GM21360 (cell line): Measurements from ENCODE around the gene ANOS1.
A peak's percentile ranks its signal among the peaks of the same experiment; 100 is the strongest.
"Not testable (repeated sequence)": the region's sequence is repeated elsewhere in the genome, so short reads cannot be mapped to it uniquely, and the experiment has no call there.

ENCODE experiments used
- ATAC-seq: cut with Tn5 transposase; IDR thresholded peaks from one replicate; pipeline ENCODE4 v1.9.1; 2021; ENCODE audit warnings: mild to moderate bottlenecking, moderate library complexity; ENCODE audit not compliant: unreplicated experiment

Gene ANOS1, protein sequence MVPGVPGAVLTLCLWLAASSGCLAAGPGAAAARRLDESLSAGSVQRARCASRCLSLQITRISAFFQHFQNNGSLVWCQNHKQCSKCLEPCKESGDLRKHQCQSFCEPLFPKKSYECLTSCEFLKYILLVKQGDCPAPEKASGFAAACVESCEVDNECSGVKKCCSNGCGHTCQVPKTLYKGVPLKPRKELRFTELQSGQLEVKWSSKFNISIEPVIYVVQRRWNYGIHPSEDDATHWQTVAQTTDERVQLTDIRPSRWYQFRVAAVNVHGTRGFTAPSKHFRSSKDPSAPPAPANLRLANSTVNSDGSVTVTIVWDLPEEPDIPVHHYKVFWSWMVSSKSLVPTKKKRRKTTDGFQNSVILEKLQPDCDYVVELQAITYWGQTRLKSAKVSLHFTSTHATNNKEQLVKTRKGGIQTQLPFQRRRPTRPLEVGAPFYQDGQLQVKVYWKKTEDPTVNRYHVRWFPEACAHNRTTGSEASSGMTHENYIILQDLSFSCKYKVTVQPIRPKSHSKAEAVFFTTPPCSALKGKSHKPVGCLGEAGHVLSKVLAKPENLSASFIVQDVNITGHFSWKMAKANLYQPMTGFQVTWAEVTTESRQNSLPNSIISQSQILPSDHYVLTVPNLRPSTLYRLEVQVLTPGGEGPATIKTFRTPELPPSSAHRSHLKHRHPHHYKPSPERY

DNA sequence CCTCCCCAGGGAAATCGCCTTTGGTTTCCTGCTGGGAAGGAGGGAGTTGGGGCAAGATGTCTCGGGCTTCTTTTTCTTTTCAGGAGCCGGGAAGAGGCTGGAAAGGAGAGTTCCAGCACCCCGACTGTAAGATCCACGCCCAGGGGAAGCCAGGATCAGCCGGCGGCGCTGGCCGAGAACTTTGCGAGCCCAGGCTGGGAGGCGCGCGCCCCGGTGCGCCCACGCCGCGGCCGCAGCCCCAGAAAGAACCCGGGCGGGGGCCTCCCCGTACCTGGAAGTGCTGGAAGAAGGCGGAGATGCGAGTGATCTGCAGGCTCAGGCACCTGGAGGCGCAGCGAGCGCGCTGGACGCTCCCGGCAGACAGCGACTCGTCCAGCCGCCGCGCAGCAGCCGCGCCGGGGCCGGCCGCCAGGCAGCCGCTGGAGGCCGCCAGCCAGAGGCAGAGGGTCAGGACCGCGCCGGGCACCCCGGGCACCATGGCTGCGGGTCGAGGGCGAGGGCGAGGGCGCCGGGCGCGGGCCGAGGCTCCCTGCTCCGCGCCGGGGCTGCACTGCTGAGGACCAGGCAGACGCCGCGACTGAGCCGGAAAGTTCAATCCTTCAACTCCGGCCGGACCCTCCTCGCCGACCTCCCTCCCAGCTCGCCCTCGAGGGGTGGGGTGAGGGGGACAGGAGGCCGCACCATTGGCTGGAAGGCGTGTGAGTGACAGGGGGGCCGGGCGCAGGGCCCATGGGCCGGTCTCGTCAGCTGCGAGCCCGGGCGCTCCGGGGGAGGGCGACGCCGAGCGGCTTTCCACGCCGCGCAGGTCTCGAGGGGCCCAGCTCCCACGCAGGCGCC is at the start of gene ANOS1:
TSS of gene ANOS1 (minus strand) at position 579 of the 837 bp plus-strand sequence. CDS start at position 478, 101 bp downstream.
- ATAC-seq, result no peak

DNA sequence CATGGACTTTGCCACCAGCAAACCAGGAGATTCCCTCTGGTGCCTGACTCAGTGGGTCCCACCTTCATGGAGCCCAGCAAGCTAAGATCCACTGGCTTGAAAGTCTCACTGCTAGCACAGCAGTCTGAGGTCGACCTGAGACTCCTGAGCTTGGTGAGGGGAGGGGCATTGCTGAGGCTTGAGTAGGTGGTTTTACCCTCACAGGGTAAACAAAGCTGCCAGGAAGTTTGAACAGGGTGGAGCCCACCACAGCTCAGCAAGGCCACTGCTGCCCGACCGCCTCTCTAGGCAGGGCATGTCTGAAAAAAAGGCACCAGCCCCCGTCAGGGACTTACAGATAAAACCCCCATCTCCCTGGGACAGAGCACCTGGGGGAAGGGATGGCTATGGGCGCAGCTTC is 41.2 kb upstream of the ANOS1 start:
- no peak for ATAC-seq

DNA sequence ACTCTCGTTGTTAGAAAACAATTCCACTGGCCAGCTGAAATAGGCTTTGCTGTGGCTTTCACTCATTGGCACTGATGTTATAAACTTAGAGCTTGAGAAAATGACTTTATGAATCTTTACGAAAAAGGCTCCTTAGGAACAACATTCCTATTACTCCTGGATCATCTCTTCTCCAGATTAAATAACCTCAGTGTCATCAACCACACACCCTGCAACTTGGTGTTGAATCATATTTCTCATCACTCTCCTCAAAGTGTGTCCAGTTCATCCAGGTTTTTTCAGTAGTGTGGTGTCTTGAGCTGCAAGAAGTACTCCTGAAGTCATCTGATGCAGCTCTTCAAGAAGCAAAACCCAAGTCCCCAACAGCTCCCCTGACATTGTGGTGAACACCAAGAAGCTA is 28.1 kb upstream of the ANOS1 start:
- no peak for ATAC-seq

DNA sequence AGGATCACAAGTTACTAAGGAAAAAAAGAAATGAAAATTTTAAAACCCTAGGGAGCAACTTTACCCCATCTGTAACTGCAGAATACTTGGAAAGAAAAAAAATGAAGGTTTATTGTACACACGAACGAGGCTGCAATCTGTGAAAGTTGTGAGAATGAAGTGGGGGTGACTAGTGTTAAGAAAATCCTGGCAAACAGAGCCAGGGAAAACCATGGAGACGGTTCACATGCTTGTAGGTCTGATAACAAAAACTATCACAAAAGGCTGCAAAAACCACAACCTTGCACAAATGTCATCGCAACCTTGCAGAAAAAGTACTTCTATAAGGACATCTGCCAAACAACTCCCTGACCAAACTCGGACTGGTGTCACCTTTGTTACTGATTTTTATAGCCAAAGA is 26.8 kb upstream of the ANOS1 start:
- not testable (repeated sequence) for ATAC-seq

DNA sequence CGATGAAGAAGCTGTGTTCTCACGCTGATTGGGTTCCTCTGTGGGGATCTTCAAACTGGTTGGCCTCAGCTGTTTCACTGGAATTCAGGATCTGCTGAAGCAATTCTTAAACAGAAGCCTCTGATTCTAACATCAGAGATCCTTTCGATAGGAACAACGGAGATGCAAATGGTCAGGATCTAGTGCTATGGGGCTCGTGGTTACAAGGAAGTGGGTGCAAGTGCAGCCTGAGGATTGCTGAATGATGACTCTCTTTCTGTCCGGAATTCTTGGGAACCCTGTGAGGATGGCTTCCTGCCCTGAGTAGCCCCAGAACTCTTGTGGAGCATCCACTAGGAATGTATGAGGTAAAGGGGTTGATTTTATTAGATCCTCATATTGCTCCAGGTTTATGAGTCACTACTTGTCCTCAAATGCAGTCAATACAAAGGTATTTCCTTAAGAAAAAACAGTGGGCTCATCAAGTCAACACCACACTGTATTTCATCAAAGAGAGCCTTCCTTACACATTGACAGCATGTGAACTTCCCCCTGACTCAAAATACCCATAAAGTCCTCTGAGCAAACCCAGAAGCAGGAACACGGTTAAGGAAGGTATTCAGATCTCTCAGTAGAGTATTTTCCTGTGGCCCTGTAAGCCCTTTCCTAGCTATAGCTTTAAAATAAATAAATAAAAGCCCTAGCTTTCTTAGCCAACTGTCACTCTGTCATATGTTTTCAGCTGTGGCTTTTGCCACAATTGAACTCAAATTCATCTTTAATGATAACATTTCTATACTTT is 25.9 kb upstream of the ANOS1 start:
- not testable (repeated sequence) for ATAC-seq

DNA sequence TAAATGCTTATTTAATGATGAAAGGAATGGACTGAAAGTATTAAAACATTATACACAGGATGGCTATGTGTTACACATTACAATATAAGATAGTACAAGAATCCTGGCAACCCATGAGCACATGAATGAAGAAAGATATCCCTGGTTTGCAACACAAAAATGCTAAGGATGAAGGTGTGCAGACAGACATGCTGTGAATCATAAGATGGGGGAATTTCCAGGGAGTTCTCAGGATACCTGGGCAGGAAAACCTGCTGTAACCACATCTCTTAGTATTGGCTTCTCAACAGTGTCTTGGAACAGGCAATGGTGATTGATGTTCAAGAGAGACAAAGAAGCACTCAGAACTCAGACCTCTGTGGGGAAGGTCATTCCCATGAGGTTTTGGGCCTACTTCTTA is 23.9 kb upstream of the ANOS1 start:
- no peak for ATAC-seq

DNA sequence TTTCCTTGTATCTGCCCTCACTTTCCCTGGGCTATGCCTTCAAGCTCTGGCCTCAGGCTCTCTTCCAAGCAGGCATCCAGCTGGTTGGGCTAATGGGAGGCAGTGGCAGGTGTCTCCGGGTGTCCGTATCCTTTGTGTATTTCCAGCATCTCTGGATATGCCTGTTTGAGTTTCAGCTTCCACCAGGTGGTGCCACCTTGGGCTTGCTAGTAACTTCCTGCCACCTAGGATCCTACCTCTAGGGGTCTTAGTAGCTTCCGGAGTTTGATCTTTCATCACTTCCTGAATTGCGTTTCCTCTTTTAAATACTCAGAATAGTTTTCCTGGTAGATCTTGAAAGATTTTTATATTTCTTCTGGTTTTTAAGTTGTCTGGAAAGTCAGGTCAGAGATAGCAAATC is 23.2 kb upstream of the ANOS1 start:
- no peak for ATAC-seq

DNA sequence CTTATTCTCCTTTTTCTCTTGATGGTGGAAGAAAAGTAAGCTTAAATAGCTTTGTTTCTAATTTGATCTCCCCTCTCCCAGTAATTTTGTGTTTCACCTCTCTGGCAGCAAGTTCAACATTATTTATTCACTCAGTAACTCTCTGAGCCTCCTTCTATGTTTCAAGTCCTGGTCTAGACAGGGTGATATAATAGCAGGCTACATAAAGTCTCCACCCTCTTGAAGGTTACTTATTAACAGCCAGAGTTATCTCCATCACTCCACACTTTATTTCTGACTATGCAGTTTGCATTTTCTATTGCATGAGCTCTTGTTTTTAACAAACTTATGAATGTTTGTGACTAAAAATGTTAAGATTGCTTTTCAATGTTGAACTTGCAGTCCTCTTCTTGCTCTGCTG is 17.8 kb upstream of the ANOS1 start:
- no peak for ATAC-seq

DNA sequence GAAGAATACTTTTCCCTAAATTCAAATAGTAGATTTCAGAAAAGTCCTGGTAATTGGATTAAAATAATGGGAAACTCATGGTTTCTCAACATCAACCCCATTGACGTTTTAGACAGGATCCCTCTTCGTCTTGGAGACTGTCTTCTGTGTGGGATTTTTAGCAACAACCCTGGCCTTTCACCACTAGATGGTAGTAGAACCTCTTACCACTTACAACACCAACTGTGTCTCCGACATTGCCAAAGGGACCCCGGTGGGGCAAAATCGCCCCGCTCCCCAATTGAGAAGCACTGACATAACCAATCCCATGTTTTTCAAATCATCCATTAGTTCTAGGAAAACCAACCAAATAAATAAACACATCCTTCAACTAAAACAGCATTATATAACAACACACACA is 16.9 kb upstream of the ANOS1 start:
- ATAC-seq, result peak; percentile 59

DNA sequence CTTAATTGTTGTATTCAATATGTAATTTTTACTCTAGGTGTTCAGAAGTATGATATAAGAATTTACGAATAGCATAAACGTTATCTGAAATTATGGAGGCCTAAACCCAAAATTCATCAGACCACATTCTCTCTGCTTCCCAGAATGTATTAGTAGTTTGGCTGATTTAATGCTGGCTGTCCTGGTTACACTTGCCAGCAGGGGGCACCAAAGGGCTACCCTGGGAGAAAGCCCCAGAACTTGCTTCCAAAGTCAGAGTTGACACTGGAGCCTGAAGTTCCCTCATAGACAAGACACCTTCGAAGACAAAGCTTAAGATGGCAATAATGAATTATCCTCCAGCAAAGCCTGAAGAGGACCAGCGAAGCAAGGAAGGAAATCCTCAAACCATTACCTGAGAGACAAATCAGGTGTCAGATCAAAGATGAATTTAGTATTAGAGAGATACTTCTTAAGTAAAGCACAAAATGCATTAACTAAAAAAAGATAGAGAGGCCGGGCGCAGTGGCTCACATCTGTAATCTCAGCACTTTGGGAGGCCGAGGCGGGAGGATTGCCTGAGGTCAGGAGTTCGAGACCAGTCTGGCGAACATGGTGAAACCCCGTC is 11.3 kb upstream of the ANOS1 start:
- peak; percentile 77 for ATAC-seq

DNA sequence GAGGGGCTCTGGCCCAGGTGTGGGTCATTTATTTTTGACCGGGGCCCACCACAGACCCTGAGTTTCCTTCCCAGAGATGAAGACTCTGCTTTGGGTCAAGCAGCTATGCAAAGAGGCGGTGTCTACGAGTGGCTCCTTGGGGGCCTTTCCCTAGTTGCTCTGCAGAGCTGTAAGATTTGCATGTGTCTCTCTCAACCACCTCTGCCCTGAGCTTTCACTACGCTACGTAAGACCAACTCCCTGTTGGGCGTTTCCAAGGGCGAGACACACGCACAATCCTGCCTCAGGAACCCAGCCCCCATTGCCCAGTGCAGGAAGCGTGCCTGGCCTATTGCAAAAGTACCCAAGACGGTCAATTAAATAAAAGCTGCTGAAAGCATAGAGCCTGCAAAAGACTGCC is 10.0 kb upstream of the ANOS1 start:
- no peak for ATAC-seq

DNA sequence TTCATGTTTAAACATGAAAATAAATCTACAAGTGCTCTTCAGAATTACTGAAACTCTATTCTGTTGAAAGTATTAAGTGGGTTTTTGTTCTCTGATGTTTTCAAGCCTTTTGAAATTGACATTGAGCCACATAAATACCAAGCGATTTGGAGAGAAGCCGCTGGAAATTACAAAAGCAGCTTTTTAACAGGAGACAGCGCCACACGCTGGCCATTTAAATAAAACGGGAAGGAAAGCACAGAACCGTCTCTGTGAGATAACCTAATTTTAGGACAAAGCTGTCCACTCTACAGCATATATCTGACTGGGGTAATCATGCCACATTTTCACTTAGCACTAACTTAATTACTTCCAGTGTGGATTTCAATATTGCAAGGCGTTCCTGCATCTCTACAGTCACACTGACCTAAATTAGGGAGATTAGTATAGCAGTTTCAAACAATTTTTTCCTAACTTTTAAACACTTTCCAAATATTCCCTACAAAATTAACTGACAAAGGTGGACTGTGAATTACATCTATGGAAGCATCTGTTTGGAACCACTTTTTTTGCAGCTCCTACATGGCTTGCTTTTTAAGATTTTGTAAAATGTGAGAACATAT is 6.8 kb upstream of the ANOS1 start:
- peak; percentile 57 for ATAC-seq

DNA sequence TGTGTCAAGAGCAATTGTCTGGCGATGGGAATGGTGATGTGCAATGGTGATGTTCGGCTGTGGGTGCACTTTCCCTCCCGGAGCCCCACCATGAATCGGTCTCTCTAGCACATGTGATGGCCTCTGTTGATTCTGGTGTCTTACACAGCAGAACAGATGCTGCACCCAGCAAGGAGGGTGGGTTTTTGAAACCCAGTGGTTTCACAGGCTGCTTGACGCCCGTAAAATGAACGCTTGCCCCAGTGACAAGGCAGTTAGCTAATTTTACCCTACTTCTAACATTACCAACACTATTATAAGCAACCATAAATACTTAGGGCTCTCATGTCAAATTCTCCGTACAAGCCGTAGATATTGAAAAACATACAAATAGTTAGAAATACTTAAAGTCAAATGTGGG is 5.9 kb upstream of the ANOS1 start:
- ATAC-seq, result no peak

DNA sequence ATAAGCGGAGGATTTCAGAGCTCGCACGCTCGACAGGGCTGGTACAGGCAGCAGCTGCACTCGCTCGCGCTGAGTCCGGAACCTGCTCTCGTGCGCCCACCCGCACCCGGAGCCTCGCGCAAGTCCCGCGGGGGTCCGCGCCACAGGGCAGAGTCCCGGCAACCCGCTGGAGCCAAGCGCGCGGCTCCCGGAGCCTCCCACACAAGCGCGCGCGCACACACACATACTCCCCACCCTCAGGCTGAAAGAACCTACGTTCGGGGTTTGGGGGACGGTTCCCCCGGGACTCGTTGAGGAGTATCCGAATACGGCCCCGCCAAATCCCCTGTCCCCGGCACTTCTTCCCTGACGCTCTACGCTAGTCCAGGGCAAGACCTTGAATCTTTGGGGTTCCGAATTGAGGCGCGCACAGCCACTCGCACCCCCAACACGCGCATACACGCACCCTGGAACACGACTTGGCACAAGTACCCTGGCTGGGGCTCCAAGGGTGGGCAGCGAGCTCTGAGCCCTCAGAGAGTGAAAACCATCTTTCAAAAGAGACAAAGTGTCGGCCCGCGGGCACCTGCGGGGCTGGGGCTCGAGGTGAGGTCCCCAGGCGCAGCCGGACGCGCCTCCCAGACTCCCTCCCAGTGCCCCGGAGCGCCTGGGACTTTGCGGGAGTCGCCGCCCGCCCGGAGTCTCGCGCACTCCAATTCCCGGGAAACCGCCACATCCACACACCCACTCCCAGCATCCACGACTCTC is 952 bp downstream of the ANOS1 start:
- no peak for ATAC-seq

DNA sequence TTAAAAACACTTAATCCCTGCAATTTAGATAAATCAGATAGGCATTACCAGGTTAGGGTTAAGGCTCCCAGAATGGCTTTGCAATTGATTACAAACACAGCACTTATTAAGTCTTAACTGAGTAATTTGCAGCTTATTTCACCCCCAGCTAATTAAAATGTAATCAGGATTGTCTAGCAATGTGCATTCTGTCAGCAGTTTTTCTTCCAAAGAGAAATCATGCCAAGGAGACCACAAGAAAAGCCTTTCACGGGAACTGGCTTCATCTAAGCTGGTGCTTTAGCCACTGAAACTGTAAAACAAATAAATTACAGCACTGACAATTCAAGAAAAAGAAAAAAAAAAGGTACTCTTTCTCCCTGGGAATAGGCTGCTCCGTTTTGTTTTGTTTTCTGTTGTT is 2.1 kb downstream of the ANOS1 start:
- ATAC-seq, result no peak

DNA sequence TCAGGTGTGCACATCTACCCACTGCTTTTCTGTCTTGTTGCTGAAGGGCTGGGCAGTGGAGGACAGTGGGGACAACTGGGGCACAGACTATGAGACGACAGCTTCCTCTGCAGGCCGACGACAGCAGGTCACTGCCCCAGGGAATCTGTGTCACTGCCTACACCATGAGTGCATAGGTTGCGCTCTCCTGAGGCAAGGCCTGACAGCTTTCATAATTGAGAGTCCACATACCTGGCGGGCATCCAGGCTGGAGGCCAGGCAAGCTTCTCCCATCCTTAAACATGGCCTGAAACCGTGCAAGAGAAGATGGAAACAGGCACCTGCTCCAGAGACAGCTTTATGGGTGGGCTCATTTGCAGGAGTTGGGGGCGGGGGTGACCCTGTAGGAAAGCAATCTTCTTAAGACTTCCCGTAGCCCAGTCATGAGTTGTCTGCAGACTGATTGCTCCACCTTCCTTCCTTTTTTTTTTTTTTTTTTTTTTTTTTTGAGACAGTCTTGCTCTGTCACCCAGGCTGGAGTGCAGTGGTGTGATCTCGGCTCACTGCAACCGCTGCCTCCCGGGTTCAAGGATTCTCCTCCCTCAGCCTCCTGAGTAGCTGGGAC is 2.9 kb downstream of the ANOS1 start:
- ATAC-seq, result no peak

DNA sequence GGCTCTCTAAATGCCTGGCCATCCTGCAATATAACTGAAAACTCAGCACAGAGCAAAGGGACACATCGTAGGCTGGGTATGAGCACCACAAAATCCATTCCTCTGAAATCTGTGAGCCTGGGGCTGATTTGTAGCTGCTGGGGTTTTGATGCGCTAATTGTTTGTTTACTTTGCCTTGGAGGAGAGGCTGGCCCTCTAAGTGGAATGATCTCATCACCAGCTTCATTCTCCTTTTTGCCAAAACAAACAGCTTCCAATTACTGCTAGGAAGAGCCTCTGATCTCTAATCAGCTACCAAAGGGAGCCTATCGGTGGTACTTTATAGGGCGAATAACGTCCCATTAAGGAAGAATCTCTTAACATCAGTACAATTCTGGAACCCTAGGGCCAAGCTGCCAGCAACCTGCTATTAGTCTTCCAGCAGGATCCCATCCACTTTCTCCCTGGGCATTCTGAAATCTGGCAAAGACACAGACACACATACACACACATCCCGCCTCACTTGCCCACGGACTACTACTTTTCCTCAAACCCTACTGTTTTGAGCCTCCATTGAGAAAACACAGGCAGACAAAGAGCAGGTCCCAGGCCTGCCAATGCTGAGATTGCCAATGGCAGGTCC is 5.8 kb downstream of the ANOS1 start:
- no peak for ATAC-seq

DNA sequence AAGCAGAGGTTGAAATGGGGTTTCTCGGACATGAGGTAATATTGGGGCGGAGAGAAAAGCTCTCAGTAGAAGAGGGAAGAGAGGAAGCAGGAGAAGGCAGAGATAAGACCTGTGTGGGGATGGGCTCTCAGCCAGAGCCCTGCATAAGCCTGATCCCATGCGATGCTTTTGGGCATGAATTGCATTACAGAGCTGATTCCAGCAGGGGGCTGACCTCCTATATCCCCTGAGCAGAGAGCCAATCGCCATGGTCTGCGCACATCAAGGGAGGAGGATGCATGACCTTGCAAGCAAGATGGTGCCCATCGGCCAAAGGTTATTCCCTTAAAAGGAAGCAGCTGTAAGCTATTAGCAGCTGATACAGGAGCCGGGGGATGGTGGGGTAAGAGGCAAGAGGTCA is 7.6 kb downstream of the ANOS1 start:
- ATAC-seq, result no peak
